DMS79 treated with DMSO at 0.1 percent for 48 hours (cell line): ENCODE data around the gene COL11A2.

ENCODE experiments used
- DNase-seq: peaks from one replicate; lab custom pipeline; 2025; lab: John Stamatoyannopoulos, UW

Gene COL11A2

GRCh38 chr6:33171880-33172687 lies 20.2 kb downstream of the COL11A2 start:
- DNase-seq: no peak

GRCh38 chr6:33171016-33171879 lies 21.0 kb downstream of the COL11A2 start:
- DNase-seq: no peak

GRCh38 chr6:33170176-33171015 lies 21.9 kb downstream of the COL11A2 start:
- no peak for DNase-seq

GRCh38 chr6:33169291-33170175 lies 22.7 kb downstream of the COL11A2 start:
- DNase-seq: no peak

- DNase-seq: no peak
Measured at GRCh38 chr6:33168639-33169038, 23.6 kb downstream of the COL11A2 start.

DNA sequence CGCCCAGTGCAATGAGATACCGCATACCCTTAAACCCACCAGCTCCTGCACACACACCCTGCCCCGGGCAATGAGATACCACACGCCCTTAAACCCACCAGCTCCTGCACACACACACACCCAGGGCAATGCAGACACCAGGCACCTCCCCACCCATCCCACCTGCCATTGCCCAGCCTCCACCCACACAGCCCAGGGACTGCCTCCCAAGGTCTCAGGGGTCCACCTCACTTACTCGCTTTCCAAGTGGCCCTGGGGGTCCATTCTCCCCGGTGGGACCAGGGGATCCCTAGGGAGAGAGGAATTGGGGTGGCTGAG lies 24.0 kb downstream of the COL11A2 start:
- no peak for DNase-seq

- no peak for DNase-seq
Measured at GRCh38 chr6:33167374-33168283, 24.6 kb downstream of the COL11A2 start.

DNA sequence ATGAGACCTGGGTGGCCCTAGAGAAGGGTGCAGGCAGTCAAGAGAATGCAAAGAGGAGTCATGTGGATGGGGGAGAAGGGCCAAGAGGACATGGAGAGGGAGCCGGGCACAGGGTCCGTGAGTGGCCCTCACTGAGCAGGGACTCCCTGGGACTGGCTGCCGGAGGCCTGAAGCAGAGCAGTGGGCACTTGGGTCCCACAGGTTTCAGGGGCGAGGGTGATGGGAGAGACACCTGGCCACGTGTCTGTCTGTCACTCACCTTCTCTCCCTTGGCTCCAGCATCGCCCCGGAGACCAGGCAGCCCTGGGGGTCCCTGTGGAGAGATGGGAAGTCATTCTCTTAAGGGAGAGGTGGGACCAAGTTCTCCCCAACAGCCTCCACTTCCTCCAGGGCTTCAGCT lies 25.5 kb downstream of the COL11A2 start:
- no peak for DNase-seq

DNA sequence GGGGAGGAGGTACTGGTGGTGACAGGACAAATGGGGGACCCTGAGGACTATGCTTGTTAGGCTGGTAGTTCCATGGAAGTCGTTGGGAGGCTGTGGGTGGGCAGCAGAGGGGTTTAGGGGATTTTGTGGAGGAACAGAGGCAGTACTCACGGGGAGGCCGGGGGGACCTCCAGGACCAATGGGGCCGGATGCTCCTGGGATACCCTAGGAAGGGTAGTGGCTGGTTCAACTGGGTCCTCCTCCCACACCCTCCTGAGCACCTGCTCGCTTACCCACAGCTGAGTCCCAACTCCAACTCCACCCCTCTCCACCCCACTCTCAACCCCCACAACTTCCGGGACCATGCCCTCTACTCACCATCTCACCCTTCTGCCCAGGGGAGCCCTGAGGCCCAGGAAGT lies 25.9 kb downstream of the COL11A2 start:
- no peak for DNase-seq

GRCh38 chr6:33165581-33166258 lies 26.5 kb downstream of the COL11A2 start:
- DNase-seq: no peak

DNA sequence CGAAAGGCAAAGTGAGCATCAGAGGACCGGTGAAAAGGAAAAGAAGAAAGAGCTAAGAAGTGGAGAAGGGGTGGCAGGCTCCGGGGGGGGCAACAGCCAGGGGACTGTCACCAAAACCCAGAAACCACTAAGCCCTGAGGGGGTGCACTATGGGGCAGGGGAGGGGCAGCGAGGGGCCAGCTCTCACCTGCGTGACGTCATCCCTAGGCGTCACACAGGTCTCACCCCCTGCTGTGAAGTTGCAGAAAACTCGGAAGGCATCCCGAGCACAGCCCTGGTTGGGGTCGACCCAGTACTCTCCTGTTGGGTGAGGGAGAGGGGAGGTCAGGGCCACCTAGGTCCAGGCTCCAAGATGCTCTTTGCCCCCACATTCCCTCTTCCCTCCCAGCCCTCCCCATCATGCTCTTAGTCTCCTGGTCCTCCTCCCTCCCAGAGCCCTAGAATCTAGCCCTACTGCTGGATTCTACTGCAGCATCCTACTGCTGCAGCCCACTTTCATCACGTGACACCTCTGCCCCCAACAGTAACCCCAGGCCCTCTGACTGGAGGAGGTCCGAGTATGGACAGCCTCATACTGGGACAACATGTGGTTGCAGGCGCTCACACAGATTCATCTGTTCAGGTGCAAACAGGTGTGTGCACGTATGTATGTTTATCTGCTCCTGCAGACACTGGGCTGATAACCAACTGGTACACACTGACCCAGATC lies 27.4 kb downstream of the COL11A2 start:
- DNase-seq: no peak

GRCh38 chr6:33164176-33164575 lies 28.1 kb downstream of the COL11A2 start:
- no peak for DNase-seq

DNA sequence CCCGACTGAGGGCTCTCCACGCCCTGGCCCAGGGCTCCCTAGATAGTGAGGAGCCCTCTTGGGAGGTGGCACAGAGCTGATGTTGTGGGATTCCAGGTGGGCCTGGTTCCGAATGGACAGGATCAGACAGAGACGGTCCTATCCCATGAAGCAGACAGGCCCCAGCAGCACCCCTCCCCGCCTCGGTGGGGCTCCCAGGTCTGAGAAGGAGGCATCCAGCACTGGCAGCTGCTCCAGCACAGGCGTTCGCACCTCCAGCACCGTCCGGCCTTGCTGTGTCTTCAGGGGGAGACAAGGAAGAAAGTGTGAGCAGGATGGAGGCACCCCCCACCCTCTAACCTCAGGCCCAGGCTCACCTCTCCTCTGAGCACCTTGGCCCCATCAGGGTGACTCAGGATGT lies 28.7 kb downstream of the COL11A2 start:
- no peak for DNase-seq

- DNase-seq: peak; percentile 55
Measured at GRCh38 chr6:33161354-33162331, 30.6 kb downstream of the COL11A2 start.

DNA sequence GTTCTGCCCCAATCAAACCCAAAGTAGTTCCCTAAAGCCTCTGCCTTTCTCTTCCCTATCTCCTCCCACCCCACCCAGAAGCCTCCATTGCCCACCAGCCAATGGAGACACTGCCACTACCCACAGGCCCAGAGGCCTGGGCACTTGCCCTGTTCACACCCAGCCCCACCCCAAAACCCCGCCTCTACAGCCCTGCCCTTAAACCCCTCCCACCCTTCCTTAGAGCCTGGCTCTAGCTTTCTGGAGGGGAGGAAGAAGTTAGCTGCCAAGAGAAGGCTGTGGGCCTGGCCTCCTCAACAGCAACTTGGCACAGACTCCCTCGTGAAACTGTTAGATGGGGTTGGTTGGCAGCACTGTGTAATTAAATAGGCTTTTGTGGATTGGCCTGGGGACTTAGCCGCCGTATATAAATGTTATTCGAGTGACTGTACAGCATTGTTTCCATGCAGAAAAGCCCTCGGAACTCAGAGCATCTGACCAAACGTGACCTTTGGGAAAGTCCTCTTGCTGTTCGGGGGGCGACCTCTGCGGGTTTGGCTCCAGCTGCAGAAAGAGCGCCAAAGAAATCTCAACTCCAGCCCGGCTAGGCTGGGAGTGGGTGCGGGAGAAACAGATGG lies 31.4 kb downstream of the COL11A2 start:
- DNase-seq: peak; percentile 14

DNA sequence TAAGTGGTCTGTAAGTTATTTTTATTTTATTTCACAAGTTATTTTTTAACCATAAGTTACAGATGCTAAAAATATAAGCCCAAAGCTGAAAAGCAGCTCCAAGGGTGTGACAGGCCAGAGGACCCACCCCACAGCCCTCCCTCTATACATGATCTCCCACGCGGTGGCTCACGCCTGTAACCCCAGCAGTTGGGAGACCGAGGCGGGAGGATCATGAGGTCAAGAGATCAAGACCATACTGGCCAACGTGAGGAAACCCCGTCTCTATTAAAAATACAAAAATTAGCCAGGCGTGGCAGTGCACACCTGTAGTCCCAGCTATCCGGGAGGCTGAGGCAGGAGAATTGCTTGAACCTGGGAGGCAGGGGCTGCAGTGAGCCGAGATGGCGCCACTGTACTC lies 32.2 kb downstream of the COL11A2 start:
- no peak for DNase-seq

GRCh38 chr6:33156964-33157363 lies 35.3 kb downstream of the COL11A2 start:
- no peak for DNase-seq
